ENCODE measurements around the gene NEGR1. TPM values are rescaled to one million over a fixed set of nuclear protein-coding genes. Genes with fewer than 3 reads are reported as not detected.

NEGR1 gene
- total and polyA plus RNA-seq, 7 experiments from 2014 or later = 0.08 to 1.2 TPM; not detected in 5

GRCh38 chr1:71448444-71448843 lies 833.9 kb downstream of the NEGR1 start:
- ChIA-PET POLR2A (no interaction called here), CTCF (no interaction called here)
- H3K9me3 Mint-ChIP-seq = peaks cover 0 to 5% (median 0%) of the 10 kb centered on the region in 11 donors

GRCh38 chr1:71438626-71439025 lies 843.7 kb downstream of the NEGR1 start:
- H3K4me3 Mint-ChIP-seq = no peak overlapping the region
- H3K4me1 ChIP-seq (ENCODE audit: control insufficient read depth in 2 of 2, insufficient read depth in 2 of 2, low read length in 2 of 2) = no peaks in the 10 kb centered on the region
- H3K9me3 ChIP-seq (ENCODE audit: control insufficient read depth in 2 of 3, low read length in 3 of 3) = no peaks in the 10 kb centered on the region
- intact Hi-C loops (cut with micrococcal nuclease) = no loop called here
- ChIA-PET POLR2A (no interaction called here), CTCF (interaction anchor here (0.6 kb wide), 1 partner anchor 1769 kb away, joined by 4 read pairs; no protein-coding TSS in a partner anchor)
- no peak overlapping the region for H3K4me3 ChIP-seq (ENCODE audit: low read length)
- DNase-seq (no peak), ATAC-seq (no peak)
- peaks cover 0 to 7% (median 0%) of the 10 kb centered on the region in 11 donors for H3K9me3 Mint-ChIP-seq
- H3K36me3 Mint-ChIP-seq = no peaks in the 10 kb centered on the region
- H3K27ac Mint-ChIP-seq = no peak overlapping the region
- H3K27ac ChIP-seq (ENCODE audit: low read depth, low read length) = no peak overlapping the region
- no peaks in the 10 kb centered on the region for H3K36me3 ChIP-seq (ENCODE audit: control insufficient read depth in 2 of 3, insufficient read depth in 3 of 3, low read length in 3 of 3)
- H3K27me3 Mint-ChIP-seq = no peaks in the 10 kb centered on the region
- H3K27me3 ChIP-seq (ENCODE audit: control insufficient read depth in 2 of 2, insufficient read depth in 2 of 2, low read length in 2 of 2) = no peaks in the 10 kb centered on the region
- no peaks in the 10 kb centered on the region for H3K4me1 Mint-ChIP-seq

More at GRCh38 chr1:71448444-71448843, 833.9 kb downstream of the NEGR1 start:
- Mint-ChIP-seq H3K36me3 (no peaks in the 10 kb centered on the region), H3K27ac (no peak overlapping the region), H3K4me3 (no peak overlapping the region), H3K4me1 (no peaks in the 10 kb centered on the region), H3K27me3 (no peaks in the 10 kb centered on the region)
- no peak overlapping the region for H3K27ac ChIP-seq (ENCODE audit: low read depth, low read length)
- no peaks in the 10 kb centered on the region for H3K27me3 ChIP-seq (ENCODE audit: control insufficient read depth in 2 of 2, insufficient read depth in 2 of 2, low read length in 2 of 2)
- intact Hi-C loops (cut with micrococcal nuclease) = no loop called here
- DNase-seq = no peak
- no peaks in the 10 kb centered on the region for H3K36me3 ChIP-seq (ENCODE audit: control insufficient read depth in 2 of 3, insufficient read depth in 3 of 3, low read length in 3 of 3)
- H3K4me1 ChIP-seq (ENCODE audit: control insufficient read depth in 2 of 2, insufficient read depth in 2 of 2, low read length in 2 of 2) = no peaks in the 10 kb centered on the region
- no peaks in the 10 kb centered on the region for H3K9me3 ChIP-seq (ENCODE audit: control insufficient read depth in 2 of 3, low read length in 3 of 3)
- H3K4me3 ChIP-seq (ENCODE audit: low read length) = no peak overlapping the region
- no peak for ATAC-seq

DNA sequence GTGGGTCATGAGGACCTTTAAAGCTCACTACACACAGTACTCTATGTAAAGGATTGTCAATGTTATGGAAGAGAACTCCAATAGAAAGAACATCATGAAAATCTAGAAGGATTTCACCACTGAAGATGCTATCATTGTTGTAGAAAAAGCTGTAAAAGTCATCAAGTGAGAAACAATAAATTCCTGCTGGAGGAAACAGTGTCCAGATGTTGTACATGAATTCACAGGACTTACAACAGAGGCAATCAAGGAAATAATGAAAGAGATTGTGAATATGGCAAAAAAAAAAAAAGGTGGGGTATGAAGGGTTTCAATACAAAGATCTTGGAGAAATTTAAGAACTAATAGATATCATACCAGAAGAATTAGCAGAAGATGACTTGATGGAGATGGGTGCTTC lies 846.4 kb downstream of the NEGR1 start:
- intact Hi-C loops (cut with micrococcal nuclease) = no loop called here
- Histone ChIP-seq H3K27ac (ENCODE audit: low read depth, low read length) (no peak overlapping the region), H3K4me1 (ENCODE audit: control insufficient read depth in 2 of 2, insufficient read depth in 2 of 2, low read length in 2 of 2) (no peaks in the 10 kb centered on the region), H3K4me3 (ENCODE audit: low read length) (no peak overlapping the region), H3K36me3 (ENCODE audit: control insufficient read depth in 2 of 3, insufficient read depth in 3 of 3, low read length in 3 of 3) (no peaks in the 10 kb centered on the region), H3K9me3 (ENCODE audit: control insufficient read depth in 2 of 3, low read length in 3 of 3) (no peaks in the 10 kb centered on the region), H3K27me3 (ENCODE audit: control insufficient read depth in 2 of 2, insufficient read depth in 2 of 2, low read length in 2 of 2) (no peaks in the 10 kb centered on the region)
- ChIA-PET POLR2A (no interaction called here), CTCF (no interaction called here)
- H3K4me1 Mint-ChIP-seq = no peaks in the 10 kb centered on the region
- DNase-seq (no peak), ATAC-seq (no peak)
- peaks cover 0 to 3% (median 0%) of the 10 kb centered on the region in 5 donors for H3K27me3 Mint-ChIP-seq
- H3K36me3 Mint-ChIP-seq = no peaks in the 10 kb centered on the region
- H3K9me3 Mint-ChIP-seq = peaks cover 0 to 11% (median 3%) of the 10 kb centered on the region in 11 donors
- no peak overlapping the region for H3K4me3 Mint-ChIP-seq
- no peak overlapping the region for H3K27ac Mint-ChIP-seq

- no peaks in the 10 kb centered on the region for H3K4me1 Mint-ChIP-seq
- ATAC-seq (no peak), DNase-seq (no peak)
- Histone ChIP-seq H3K27ac (ENCODE audit: low read depth, low read length) (no peak overlapping the region), H3K4me1 (ENCODE audit: control insufficient read depth in 2 of 2, insufficient read depth in 2 of 2, low read length in 2 of 2) (no peaks in the 10 kb centered on the region), H3K4me3 (ENCODE audit: low read length) (no peak overlapping the region), H3K9me3 (ENCODE audit: control insufficient read depth in 2 of 3, low read length in 3 of 3) (no peaks in the 10 kb centered on the region), H3K36me3 (ENCODE audit: control insufficient read depth in 2 of 3, insufficient read depth in 3 of 3, low read length in 3 of 3) (no peaks in the 10 kb centered on the region), H3K27me3 (ENCODE audit: control insufficient read depth in 2 of 2, insufficient read depth in 2 of 2, low read length in 2 of 2) (no peaks in the 10 kb centered on the region)
- peaks cover 0 to 3% (median 0%) of the 10 kb centered on the region in 5 donors for H3K27me3 Mint-ChIP-seq
- H3K4me3 Mint-ChIP-seq = no peak overlapping the region
- intact Hi-C loops (cut with micrococcal nuclease) = no loop called here
- no peak overlapping the region for H3K27ac Mint-ChIP-seq
- ChIA-PET POLR2A (no interaction called here), CTCF (no interaction called here)
- no peaks in the 10 kb centered on the region for H3K36me3 Mint-ChIP-seq
- H3K9me3 Mint-ChIP-seq = peaks cover 0 to 11% (median 3%) of the 10 kb centered on the region in 11 donors
Observed at GRCh38 chr1:71434240-71434639, 848.1 kb downstream of the NEGR1 start.

DNA sequence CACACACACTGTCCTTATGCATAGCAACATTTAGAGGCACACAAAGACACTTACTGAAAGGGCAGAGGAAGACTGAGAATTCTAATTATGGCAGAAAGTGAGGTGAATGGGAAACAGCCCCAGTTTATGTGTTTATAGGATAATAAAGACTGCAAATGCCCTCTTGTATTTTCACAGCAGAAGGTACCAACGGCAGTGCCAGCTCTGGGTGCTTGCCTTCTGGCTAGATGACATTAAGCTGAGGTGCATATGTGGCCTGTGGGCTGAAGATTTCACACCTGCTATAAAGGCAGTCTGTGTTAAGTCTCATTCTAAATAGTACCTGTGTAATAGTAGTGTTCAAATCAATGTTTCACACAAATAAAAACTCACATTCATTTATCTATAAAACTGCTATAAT lies 854.3 kb downstream of the NEGR1 start:
- Histone ChIP-seq H3K4me1 (ENCODE audit: control insufficient read depth in 2 of 2, insufficient read depth in 2 of 2, low read length in 2 of 2) (no peaks in the 10 kb centered on the region), H3K4me3 (ENCODE audit: low read length) (no peak overlapping the region), H3K9me3 (ENCODE audit: control insufficient read depth in 2 of 3, low read length in 3 of 3) (no peaks in the 10 kb centered on the region), H3K27me3 (ENCODE audit: control insufficient read depth in 2 of 2, insufficient read depth in 2 of 2, low read length in 2 of 2) (no peaks in the 10 kb centered on the region), H3K36me3 (ENCODE audit: control insufficient read depth in 2 of 3, insufficient read depth in 3 of 3, low read length in 3 of 3) (no peaks in the 10 kb centered on the region), H3K27ac (ENCODE audit: low read depth, low read length) (no peak overlapping the region)
- Mint-ChIP-seq H3K4me1 (no peaks in the 10 kb centered on the region), H3K36me3 (no peaks in the 10 kb centered on the region), H3K9me3 (peaks cover 0 to 5% (median 0%) of the 10 kb centered on the region in 11 donors), H3K27ac (no peak overlapping the region), H3K27me3 (no peaks in the 10 kb centered on the region), H3K4me3 (no peak overlapping the region)
- DNase-seq (no peak), ATAC-seq (no peak)
- CTCF ChIA-PET = no interaction called here
- intact Hi-C loops (cut with micrococcal nuclease) = no loop called here
- POLR2A ChIA-PET = no interaction called here

- Mint-ChIP-seq H3K27ac (no peak overlapping the region), H3K36me3 (no peaks in the 10 kb centered on the region), H3K4me3 (no peak overlapping the region), H3K4me1 (no peaks in the 10 kb centered on the region), H3K9me3 (peaks cover 0 to 5% (median 0%) of the 10 kb centered on the region in 11 donors), H3K27me3 (no peaks in the 10 kb centered on the region)
- intact Hi-C loops (cut with micrococcal nuclease) = no loop called here
- no peak for DNase-seq
- Histone ChIP-seq H3K9me3 (ENCODE audit: control insufficient read depth in 2 of 3, low read length in 3 of 3) (no peaks in the 10 kb centered on the region), H3K27ac (ENCODE audit: low read depth, low read length) (no peak overlapping the region), H3K4me1 (ENCODE audit: control insufficient read depth in 2 of 2, insufficient read depth in 2 of 2, low read length in 2 of 2) (no peaks in the 10 kb centered on the region), H3K4me3 (ENCODE audit: low read length) (no peak overlapping the region), H3K27me3 (ENCODE audit: control insufficient read depth in 2 of 2, insufficient read depth in 2 of 2, low read length in 2 of 2) (no peaks in the 10 kb centered on the region), H3K36me3 (ENCODE audit: control insufficient read depth in 2 of 3, insufficient read depth in 3 of 3, low read length in 3 of 3) (no peaks in the 10 kb centered on the region)
- ChIA-PET POLR2A (no interaction called here), CTCF (no interaction called here)
- ATAC-seq = no peak
Observed at GRCh38 chr1:71427066-71427465, 855.3 kb downstream of the NEGR1 start.

DNA sequence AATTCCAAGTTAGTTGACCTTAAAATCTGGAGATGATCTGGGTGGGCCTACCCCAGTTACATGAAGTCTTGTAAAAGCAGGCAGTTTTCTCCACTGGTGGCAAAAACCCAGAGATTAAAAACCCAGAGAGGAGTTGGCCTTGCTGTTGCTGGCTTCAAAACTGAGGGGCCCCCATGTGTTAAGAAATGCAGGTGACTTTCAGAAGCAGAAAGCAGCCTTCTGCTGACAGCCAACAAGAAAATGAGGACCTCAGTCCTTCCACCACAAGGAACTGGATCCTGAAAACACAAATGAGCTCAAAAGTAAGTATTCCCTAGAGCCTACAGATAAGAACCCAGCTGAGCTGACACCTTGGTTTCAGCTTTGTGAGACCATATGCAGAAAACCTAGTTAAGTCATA lies 857.8 kb downstream of the NEGR1 start:
- Mint-ChIP-seq H3K27me3 (no peaks in the 10 kb centered on the region), H3K4me1 (no peaks in the 10 kb centered on the region)

More for the DNA sequence above, 857.8 kb downstream of the NEGR1 start:
- no peak overlapping the region for H3K4me3 Mint-ChIP-seq
- DNase-seq (no peak), ATAC-seq (no peak)
- Histone ChIP-seq H3K27ac (ENCODE audit: low read depth, low read length) (no peak overlapping the region), H3K27me3 (ENCODE audit: control insufficient read depth in 2 of 2, insufficient read depth in 2 of 2, low read length in 2 of 2) (no peaks in the 10 kb centered on the region), H3K4me1 (ENCODE audit: control insufficient read depth in 2 of 2, insufficient read depth in 2 of 2, low read length in 2 of 2) (no peaks in the 10 kb centered on the region), H3K4me3 (ENCODE audit: low read length) (no peak overlapping the region), H3K36me3 (ENCODE audit: control insufficient read depth in 2 of 3, insufficient read depth in 3 of 3, low read length in 3 of 3) (no peaks in the 10 kb centered on the region), H3K9me3 (ENCODE audit: control insufficient read depth in 2 of 3, low read length in 3 of 3) (no peaks in the 10 kb centered on the region)
- peaks cover 0 to 2% (median 0%) of the 10 kb centered on the region in 11 donors for H3K9me3 Mint-ChIP-seq
- no peaks in the 10 kb centered on the region for H3K36me3 Mint-ChIP-seq
- intact Hi-C loops (cut with micrococcal nuclease) = no loop called here
- CTCF ChIA-PET = no interaction called here
- POLR2A ChIA-PET = no interaction called here
- no peak overlapping the region for H3K27ac Mint-ChIP-seq

All from naive thymus-derived CD4-positive, alpha-beta T cell (primary cell).